Activated naive CD4-positive, alpha-beta T cell treated with anti-CD3 and anti-CD28 coated beads, Interleukin-2, amount 10 ng/mL, durations not matched to agents 7 days and 5 days (primary cell): ENCODE measurements around the gene PSME1.

Experiments
- CTCF ChIA-PET: fragments of 350-600 bp; sonication (Branson Sonifier 250); formaldehyde crosslinking; loops from one replicate; lab custom pipeline; 2021; ENCODE audit warnings: antibody characterized with exemption; lab: Charles Lee
- DNase-seq: peaks from one replicate; pipeline ENCODE4 v3.0.0-alpha.2; 2020
- H3K27ac Mint-ChIP-seq: one replicate; pipeline ENCODE4 v1.8.0; 2021; ENCODE audit warnings: mild to moderate bottlenecking, moderate library complexity, mixed read lengths
- H3K27me3 Mint-ChIP-seq: one replicate; pipeline ENCODE4 v1.8.0; 2021; ENCODE audit warnings: mild to moderate bottlenecking, mixed read lengths
- H3K36me3 Mint-ChIP-seq: one replicate; pipeline ENCODE4 v1.8.0; 2021; ENCODE audit warnings: mixed read lengths
- H3K4me1 Mint-ChIP-seq: one replicate; pipeline ENCODE4 v1.8.0; 2021; ENCODE audit warnings: mixed read lengths
- H3K4me3 Mint-ChIP-seq: one replicate; pipeline ENCODE4 v1.8.0; 2021; ENCODE audit warnings: mild to moderate bottlenecking, moderate library complexity, mixed read lengths
- H3K9me3 Mint-ChIP-seq: one replicate; pipeline ENCODE4 v1.8.0; 2021; ENCODE audit warnings: mixed read lengths

The PSME1 gene

GRCh38 chr14:24126939-24127338 is 9.1 kb upstream of the PSME1 start:
- H3K27me3 Mint-ChIP-seq: no peaks in the 10 kb centered on the region
- peaks cover 27% of the 10 kb centered on the region for H3K36me3 Mint-ChIP-seq
- no peak overlapping the region for H3K27ac Mint-ChIP-seq
- peaks cover 12% of the 10 kb centered on the region for H3K4me1 Mint-ChIP-seq
- CTCF ChIA-PET: interaction anchor here (1.1 kb wide), 1 partner anchor 12 kb away, joined by 3 read pairs; the partner anchor contains the start of genes DCAF11 and NRL
- H3K4me3 Mint-ChIP-seq: no peak overlapping the region
- no peaks in the 10 kb centered on the region for H3K9me3 Mint-ChIP-seq
- DNase-seq: no peak

- peaks cover 19% of the 10 kb centered on the region for H3K4me1 Mint-ChIP-seq
These were observed 8.3 kb upstream of the PSME1 start for GRCh38 chr14:24127673-24128072.

GRCh38 chr14:24129410-24129998 is 6.5 kb upstream of the PSME1 start:
- CTCF ChIA-PET: interaction anchor here (0.9 kb wide), 1 partner anchor 21 kb away, joined by 3 read pairs; no protein-coding TSS in a partner anchor
- no peaks in the 10 kb centered on the region for H3K27me3 Mint-ChIP-seq
- peaks cover 27% of the 10 kb centered on the region for H3K4me1 Mint-ChIP-seq
- peaks cover 7% of the 10 kb centered on the region for H3K36me3 Mint-ChIP-seq
- DNase-seq: no peak
- no peak overlapping the region for H3K4me3 Mint-ChIP-seq
- H3K9me3 Mint-ChIP-seq: no peaks in the 10 kb centered on the region
- no peak overlapping the region for H3K27ac Mint-ChIP-seq

More at GRCh38 chr14:24127673-24128072, 8.3 kb upstream of the PSME1 start:
- peak; percentile 6 for DNase-seq
- H3K36me3 Mint-ChIP-seq: peaks cover 24% of the 10 kb centered on the region
- H3K4me3 Mint-ChIP-seq: no peak overlapping the region
- CTCF ChIA-PET: interaction anchor here (0.7 to 1.1 kb wide), 2 partner anchors 12 to 47 kb away, joined by 3 read pairs; partner anchors contain the start of genes DCAF11 and NRL
- H3K9me3 Mint-ChIP-seq: no peaks in the 10 kb centered on the region
- H3K27me3 Mint-ChIP-seq: no peaks in the 10 kb centered on the region
- no peak overlapping the region for H3K27ac Mint-ChIP-seq

- DNase-seq: no peak
- peaks cover 32% of the 10 kb centered on the region for H3K4me1 Mint-ChIP-seq
- peaks cover 4% of the 10 kb centered on the region for H3K36me3 Mint-ChIP-seq
- CTCF ChIA-PET: no interaction called here
- no peaks in the 10 kb centered on the region for H3K9me3 Mint-ChIP-seq
- no peak within 1 kb of the TSS for H3K4me3 Mint-ChIP-seq
- H3K27me3 Mint-ChIP-seq: no peaks in the 10 kb centered on the region
- H3K27ac Mint-ChIP-seq: peak within 1 kb of the TSS; percentile 39
These were observed 5.6 kb upstream of the PSME1 start, which contains the start of gene FITM1 for GRCh38 chr14:24130380-24130716. TSS of gene FITM1 (plus strand) at chr14:24130659. CDS start at chr14:24131564, 905 bp downstream.

- H3K27ac Mint-ChIP-seq: peak overlapping the region; percentile 39
- CTCF ChIA-PET: interaction anchor here (1.0 kb wide), 1 partner anchor 22 kb away, joined by 4 read pairs; no protein-coding TSS in a partner anchor
These were observed 5.1 kb upstream of the PSME1 start for GRCh38 chr14:24130717-24131548.

GRCh38 chr14:24131549-24131966 is 4.4 kb upstream of the PSME1 start:
- H3K27ac Mint-ChIP-seq: no peak overlapping the region
- CTCF ChIA-PET: interaction anchor here (1.0 to 1.2 kb wide), 2 partner anchors 15 to 23 kb away, joined by 3 to 4 read pairs; no protein-coding TSS in a partner anchor
- H3K36me3 Mint-ChIP-seq: peaks cover 5% of the 10 kb centered on the region
- no peaks in the 10 kb centered on the region for H3K27me3 Mint-ChIP-seq
- no peak for DNase-seq
- H3K4me3 Mint-ChIP-seq: no peak overlapping the region
- H3K9me3 Mint-ChIP-seq: no peaks in the 10 kb centered on the region
- H3K4me1 Mint-ChIP-seq: peaks cover 37% of the 10 kb centered on the region

More at GRCh38 chr14:24130717-24131548, 5.1 kb upstream of the PSME1 start:
- Mint-ChIP-seq H3K36me3 (peaks cover 4% of the 10 kb centered on the region), H3K4me1 (peaks cover 35% of the 10 kb centered on the region), H3K27me3 (no peaks in the 10 kb centered on the region), H3K4me3 (no peak overlapping the region), H3K9me3 (no peaks in the 10 kb centered on the region)
- no peak for DNase-seq

GRCh38 chr14:24132061-24132685 is 3.8 kb upstream of the PSME1 start:
- CTCF ChIA-PET: interaction anchor here (1.0 to 1.3 kb wide), 3 partner anchors 16 to 74 kb away, joined by 3 to 4 read pairs (median 3); no protein-coding TSS in a partner anchor
- Mint-ChIP-seq H3K36me3 (peaks cover 11% of the 10 kb centered on the region), H3K27me3 (no peaks in the 10 kb centered on the region), H3K4me1 (peaks cover 43% of the 10 kb centered on the region), H3K9me3 (no peaks in the 10 kb centered on the region), H3K4me3 (peak overlapping the region; percentile 2), H3K27ac (peak overlapping the region; percentile 78)
- peak; percentile 42 for DNase-seq

- H3K4me3 Mint-ChIP-seq: no peak overlapping the region
- no peaks in the 10 kb centered on the region for H3K27me3 Mint-ChIP-seq
- DNase-seq: no peak
- H3K4me1 Mint-ChIP-seq: peaks cover 51% of the 10 kb centered on the region
- H3K36me3 Mint-ChIP-seq: peaks cover 17% of the 10 kb centered on the region
- CTCF ChIA-PET: interaction anchor here (1.0 to 1.3 kb wide), 3 partner anchors 17 to 75 kb away, joined by 3 to 4 read pairs (median 3); no protein-coding TSS in a partner anchor
- peak overlapping the region; percentile 78 for H3K27ac Mint-ChIP-seq
- no peaks in the 10 kb centered on the region for H3K9me3 Mint-ChIP-seq
These were observed 3.0 kb upstream of the PSME1 start for GRCh38 chr14:24132976-24133375.

- Mint-ChIP-seq H3K27me3 (no peaks in the 10 kb centered on the region), H3K9me3 (no peaks in the 10 kb centered on the region), H3K36me3 (peaks cover 25% of the 10 kb centered on the region), H3K4me3 (no peak overlapping the region), H3K27ac (no peak overlapping the region), H3K4me1 (peaks cover 56% of the 10 kb centered on the region)
- CTCF ChIA-PET: interaction anchor here (0.6 to 4.0 kb wide), 6 partner anchors 9 to 76 kb away, joined by 3 to 16 read pairs (median 5); partner anchors contain the start of genes PSME2 and RNF31
- DNase-seq: no peak
These were observed 2.3 kb upstream of the PSME1 start for GRCh38 chr14:24133735-24134134.

GRCh38 chr14:24135584-24135833 is 485 bp upstream of the PSME1 start:
- H3K4me1 Mint-ChIP-seq: peaks cover 67% of the 10 kb centered on the region

GRCh38 chr14:24136684-24137528 is 912 bp downstream of the PSME1 start:
- Mint-ChIP-seq H3K27me3 (no peaks in the 10 kb centered on the region), H3K27ac (peak overlapping the region; percentile 93), H3K4me3 (peak overlapping the region; percentile 93), H3K4me1 (peaks cover 62% of the 10 kb centered on the region), H3K36me3 (peaks cover 37% of the 10 kb centered on the region), H3K9me3 (no peaks in the 10 kb centered on the region)
- CTCF ChIA-PET: interaction anchor here (0.9 to 4.0 kb wide), 8 partner anchors 9 to 79 kb away, joined by 3 to 16 read pairs (median 4); partner anchors contain the start of genes DCAF11, IRF9, NRL and PSME2
- DNase-seq: peak; percentile 39

More at GRCh38 chr14:24135584-24135833, 485 bp upstream of the PSME1 start:
- Mint-ChIP-seq H3K27ac (peak overlapping the region; percentile 81), H3K4me3 (peak overlapping the region; percentile 93), H3K36me3 (peaks cover 37% of the 10 kb centered on the region), H3K27me3 (no peaks in the 10 kb centered on the region), H3K9me3 (no peaks in the 10 kb centered on the region)
- no peak for DNase-seq
- CTCF ChIA-PET: interaction anchor here (0.8 to 4.0 kb wide), 6 partner anchors 11 to 59 kb away, joined by 3 to 16 read pairs (median 6); partner anchors contain the start of genes DCAF11, IRF9, NRL and PSME2

- Mint-ChIP-seq H3K27me3 (no peaks in the 10 kb centered on the region), H3K9me3 (no peaks in the 10 kb centered on the region), H3K4me3 (peak overlapping the region; percentile 93), H3K27ac (peak overlapping the region; percentile 93), H3K4me1 (peaks cover 58% of the 10 kb centered on the region), H3K36me3 (peaks cover 39% of the 10 kb centered on the region)
- CTCF ChIA-PET: interaction anchor here (0.9 to 4.0 kb wide), 4 partner anchors 8 to 80 kb away, joined by 3 to 16 read pairs (median 4); partner anchors contain the start of genes IRF9, PSME2 and RNF31
- DNase-seq: no peak
These were observed 1.8 kb downstream of the PSME1 start for GRCh38 chr14:24137529-24138395.
